ENCODE data around the gene RAB15.
A peak's percentile ranks its signal among the peaks of the same experiment; 100 is the strongest.
"Not testable (repeated sequence)": the region's sequence is repeated elsewhere in the genome, so short reads cannot be mapped to it uniquely, and the experiment has no call there.

The RAB15 gene

GRCh38 chr14:64934338-64934929, 37.7 kb downstream of the RAB15 start:
- DNase-seq = no peak

GRCh38 chr14:64932231-64932630, 39.9 kb downstream of the RAB15 start:
- no peak for DNase-seq

DNA sequence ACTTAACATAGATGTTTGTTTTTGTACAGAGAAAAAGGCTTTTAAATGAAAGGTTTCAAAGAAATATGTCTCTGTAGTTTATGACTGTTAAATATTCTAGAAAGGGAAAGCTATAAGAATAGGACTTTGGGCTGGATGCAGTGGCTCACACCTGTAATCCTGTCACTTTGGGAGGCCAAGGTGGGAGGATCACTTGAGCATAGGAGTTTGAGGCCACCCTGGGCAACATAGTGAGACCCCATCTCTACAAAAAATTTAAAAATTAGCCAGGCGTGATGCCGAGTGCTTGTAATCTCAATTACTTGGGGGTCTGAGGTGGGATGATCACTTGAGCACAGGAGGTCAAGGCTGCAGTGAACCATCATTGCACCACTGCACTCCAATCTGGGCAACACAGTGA, 41.0 kb downstream of the RAB15 start:
- DNase-seq = no peak

DNA sequence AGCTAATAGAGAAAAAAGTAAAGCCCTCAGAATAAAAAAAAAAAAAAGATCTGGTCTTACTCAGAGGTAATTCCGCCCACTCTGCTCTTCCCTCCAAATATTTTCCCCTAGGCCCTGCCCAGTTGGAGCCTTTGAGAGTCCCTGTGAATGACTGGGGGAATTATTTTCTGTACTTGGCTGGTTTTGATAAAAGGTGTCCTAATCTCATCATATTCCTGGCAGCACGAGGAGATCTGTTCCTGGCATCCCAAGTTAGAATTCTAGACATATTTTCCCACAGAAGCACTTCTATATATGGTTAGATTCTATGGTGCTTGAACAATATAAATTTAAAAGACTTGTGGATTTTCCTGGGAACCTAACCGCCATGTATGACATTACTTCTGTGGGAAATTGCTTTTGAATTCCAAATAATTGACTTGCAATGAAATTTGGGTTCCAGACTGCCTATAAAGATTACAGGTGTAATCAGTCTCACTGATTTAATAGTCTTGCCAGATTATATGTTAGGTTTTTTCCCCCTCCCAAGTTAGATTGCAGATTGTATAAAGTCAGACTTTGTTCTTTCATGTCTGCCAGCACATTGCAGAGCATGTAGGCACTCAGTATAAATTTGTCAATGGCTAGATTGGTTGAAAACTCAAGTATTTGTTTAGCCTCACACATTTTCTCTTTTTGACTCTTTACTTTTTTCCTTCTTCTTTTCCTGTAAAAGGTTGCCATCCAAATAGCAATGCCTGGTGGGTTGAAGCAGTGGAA, 41.9 kb downstream of the RAB15 start:
- no peak for DNase-seq

DNA sequence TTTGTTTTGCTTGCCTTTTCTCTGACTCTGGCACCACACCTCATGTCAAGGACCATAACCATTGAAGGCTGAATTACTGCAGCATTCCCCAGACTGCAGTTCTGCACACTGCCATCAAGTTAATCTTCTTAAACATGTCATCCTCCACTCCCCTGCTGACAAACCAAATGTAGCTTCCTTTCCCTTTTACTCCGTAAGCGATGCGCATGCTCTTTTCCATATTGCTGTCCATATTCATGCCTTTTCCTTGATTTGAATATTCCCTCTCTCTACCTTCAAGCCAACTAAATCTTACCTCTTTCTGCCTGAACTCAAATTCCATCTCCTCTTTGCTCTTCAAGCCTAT, 43.1 kb downstream of the RAB15 start:
- no peak for DNase-seq

DNA sequence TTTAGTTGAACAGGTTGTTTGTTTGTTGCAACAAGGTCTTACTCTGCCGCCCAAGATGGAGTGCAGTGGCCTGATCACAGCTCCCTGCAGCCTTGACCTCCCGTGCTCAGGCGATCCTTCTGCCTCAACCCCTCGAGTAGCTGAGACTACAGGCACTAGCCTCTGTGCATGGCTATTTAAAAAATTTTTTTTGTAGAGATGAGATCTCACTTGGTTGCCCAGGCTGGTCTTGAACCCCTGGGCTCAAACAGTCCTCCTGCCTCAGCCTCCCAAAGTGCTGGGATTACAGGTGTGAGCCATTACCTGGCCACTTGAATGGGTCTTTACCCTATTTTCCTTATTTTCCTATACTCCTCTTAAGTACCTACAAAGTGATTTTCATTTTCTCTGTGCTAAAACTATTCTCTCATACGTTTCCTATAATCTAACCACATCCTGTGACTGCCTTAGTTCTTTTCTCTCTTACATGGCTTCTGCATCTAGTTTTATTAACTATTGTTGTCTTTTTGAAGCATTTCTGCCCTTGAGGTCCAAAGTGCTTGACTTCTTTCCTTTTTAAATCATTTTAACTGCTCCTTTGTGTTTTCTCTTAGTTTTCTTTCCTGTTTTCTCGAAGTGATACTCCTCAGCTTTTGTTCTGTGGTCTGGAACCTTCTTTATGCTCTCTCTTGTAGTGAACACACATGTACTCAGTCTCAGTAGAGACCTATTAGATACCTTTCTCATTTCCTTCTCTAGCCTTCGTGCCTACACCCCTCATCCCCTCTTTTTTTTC, 43.7 kb downstream of the RAB15 start:
- no peak for DNase-seq

- no peak for DNase-seq
Measured at GRCh38 chr14:64927031-64927430, 45.1 kb downstream of the RAB15 start.

- no peak for DNase-seq
Measured at GRCh38 chr14:64926398-64926995, 45.6 kb downstream of the RAB15 start.

DNA sequence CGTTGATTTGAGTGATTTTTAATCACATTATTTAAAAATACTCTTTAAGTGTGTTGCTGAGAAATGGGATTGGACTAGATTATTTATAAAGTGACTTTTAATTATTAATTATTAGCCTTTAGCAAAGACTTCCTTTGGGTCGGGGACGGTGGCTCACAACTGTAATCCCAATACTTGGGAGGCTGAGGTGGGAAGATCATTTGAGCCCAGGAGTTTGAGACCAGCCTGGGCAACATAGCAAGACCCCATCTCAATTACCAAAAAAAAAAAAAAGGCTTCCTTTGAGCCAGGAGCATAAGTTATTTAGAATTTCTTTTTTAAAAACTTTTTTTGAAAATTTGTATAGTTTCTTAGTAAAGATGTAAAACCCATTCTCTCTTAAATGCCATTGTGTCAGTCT, 49.1 kb downstream of the RAB15 start:
- DNase-seq = no peak

- DNase-seq = no peak
Measured at GRCh38 chr14:64920465-64920864, 51.7 kb downstream of the RAB15 start.

DNA sequence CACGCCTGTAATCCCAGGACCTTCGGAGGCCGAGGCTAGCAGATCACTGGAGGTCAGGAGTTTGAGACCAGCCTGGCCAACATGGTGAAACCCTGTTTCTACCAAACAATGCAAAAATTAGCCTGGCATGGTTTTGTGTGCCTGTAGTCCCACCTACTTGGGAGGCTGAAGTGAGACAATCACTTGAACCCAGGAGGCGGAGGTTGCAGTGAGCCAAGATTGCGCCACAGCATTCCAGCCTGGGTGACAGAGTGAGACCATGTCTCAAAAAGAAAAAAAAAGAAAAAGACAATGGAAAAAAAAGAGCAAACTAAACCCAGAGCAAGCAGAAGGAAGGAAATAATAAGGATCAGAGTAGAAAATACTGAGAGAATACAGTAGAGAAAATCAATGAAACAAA, 52.5 kb downstream of the RAB15 start:
- no peak for DNase-seq

DNA sequence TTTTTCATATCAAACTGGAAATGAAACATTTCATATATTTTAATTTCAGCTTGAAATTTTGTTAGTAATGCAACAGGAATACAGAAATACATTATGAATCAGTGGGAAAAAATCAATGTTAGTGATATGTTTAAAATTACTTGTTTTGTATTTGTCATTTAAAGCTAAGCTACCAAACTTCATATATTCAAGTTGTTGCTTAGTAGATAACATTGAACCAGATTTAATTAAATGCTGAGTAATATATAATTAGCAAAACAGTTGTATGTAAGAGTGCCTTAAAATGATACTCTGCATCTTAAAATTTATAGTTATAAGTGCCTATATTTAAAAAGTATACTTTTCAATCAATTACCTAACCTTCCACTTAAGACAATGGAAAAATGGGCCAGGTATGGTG, 52.9 kb downstream of the RAB15 start:
- no peak for DNase-seq

GRCh38 chr14:64918216-64918615, 53.9 kb downstream of the RAB15 start:
- no peak for DNase-seq

DNA sequence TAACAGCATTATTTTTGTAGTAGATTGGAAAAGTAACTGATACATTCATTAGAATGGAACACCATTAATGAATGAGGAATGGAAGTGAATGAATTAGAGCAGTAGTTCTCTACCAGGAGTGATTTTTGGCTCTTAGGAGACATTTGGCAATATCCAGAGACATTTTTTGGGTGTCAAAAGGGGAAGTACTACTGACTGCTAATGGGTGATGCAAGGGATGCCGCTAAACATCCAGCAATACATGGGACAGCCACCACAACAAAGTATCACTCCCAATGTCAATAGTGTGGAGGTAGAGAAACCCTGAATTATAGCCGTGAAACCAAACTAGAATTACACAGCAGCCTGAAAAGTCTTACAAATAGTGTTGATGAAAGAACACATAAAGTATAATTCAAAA, 56.3 kb downstream of the RAB15 start:
- no peak for DNase-seq

GRCh38 chr14:64915029-64915424, 57.1 kb downstream of the RAB15 start:
- DNase-seq = no peak

GRCh38 chr14:64914237-64915028, 57.7 kb downstream of the RAB15 start, which contains the start of gene CHURC1:
CHURC1 (plus strand) TSS chr14:64914455; CDS start chr14:64914496, 41 bp downstream.
- DNase-seq = peak; percentile 76

GRCh38 chr14:64913477-64913876, 58.7 kb downstream of the RAB15 start:
- DNase-seq = not testable (repeated sequence)

DNA sequence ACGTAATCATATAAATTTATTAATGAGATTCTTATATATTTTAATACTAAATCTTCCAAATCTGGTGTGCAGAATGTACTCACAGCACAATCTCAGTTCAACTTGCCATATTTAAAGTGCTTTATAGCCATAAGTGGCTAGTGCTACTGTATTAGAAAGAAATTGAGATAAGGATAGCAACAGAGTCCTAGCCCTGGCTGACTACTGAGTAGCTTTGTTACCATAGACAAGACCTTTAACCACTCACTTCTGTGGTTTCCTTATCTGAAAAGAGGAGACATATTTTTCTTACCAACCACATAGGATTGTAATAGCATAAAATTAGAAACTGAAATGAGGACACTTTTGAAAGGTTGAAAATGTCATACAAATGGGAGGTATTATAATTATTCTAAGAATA, 59.9 kb downstream of the RAB15 start:
- no peak for DNase-seq

- no peak for DNase-seq
Measured at GRCh38 chr14:64910847-64911495, 61.2 kb downstream of the RAB15 start.

DNA sequence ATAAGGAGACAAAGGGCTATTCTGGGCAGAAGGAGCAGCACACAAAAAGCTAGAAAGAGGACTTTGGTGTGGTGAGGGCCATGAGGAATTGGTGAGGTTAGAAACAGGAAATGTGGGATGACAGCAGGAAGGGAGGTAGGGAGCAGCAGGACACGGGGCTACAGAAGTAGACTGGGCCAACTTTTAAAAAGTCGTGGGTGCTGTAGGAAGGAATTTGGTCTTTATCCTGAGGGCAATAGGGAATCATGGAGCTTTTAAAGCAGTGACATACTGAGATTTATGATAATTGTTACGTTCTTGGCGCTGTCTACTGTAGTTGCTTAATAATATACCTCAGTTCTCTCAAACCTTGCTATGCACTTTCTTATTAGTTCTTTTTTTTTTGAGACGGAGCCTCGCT, 66.1 kb downstream of the RAB15 start:
- DNase-seq = no peak

- DNase-seq = no peak
Measured at GRCh38 chr14:64899958-64900357, 72.2 kb downstream of the RAB15 start.
